EH (cell line): ENCODE results near the gene FRAS1.
"Not testable (repeated sequence)": the region's sequence is repeated elsewhere in the genome, so short reads cannot be mapped to it uniquely, and the experiment has no call there.

ENCODE experiments used
- DNase-seq: peaks from one replicate; pipeline ENCODE4 v3.0.0-alpha.2; 2015; ENCODE audit warnings: low read depth

The FRAS1 gene

GRCh38 chr4:78288327-78288726 lies 231.2 kb downstream of the FRAS1 start:
- DNase-seq = peak; percentile 64

- no peak for DNase-seq
Observed at GRCh38 chr4:78291277-78291676, 234.2 kb downstream of the FRAS1 start.

- DNase-seq = no peak
Observed at GRCh38 chr4:78292341-78292740, 235.2 kb downstream of the FRAS1 start.

- no peak for DNase-seq
Observed at GRCh38 chr4:78292856-78293255, 235.7 kb downstream of the FRAS1 start.

- peak; percentile 92 for DNase-seq
Observed at GRCh38 chr4:78293348-78293747, 236.2 kb downstream of the FRAS1 start.

- peak; percentile 99 for DNase-seq
Observed at GRCh38 chr4:78293821-78294301, 236.7 kb downstream of the FRAS1 start.

- DNase-seq = no peak
Observed at GRCh38 chr4:78296261-78296660, 239.1 kb downstream of the FRAS1 start.

GRCh38 chr4:78297116-78297800 lies 240.1 kb downstream of the FRAS1 start:
- peak; percentile 61 for DNase-seq

GRCh38 chr4:78298618-78299017 lies 241.5 kb downstream of the FRAS1 start:
- DNase-seq = peak; percentile 80

- DNase-seq = no peak
Observed at GRCh38 chr4:78299565-78299972, 242.4 kb downstream of the FRAS1 start.

GRCh38 chr4:78307263-78307662 lies 250.1 kb downstream of the FRAS1 start:
- not testable (repeated sequence) for DNase-seq

GRCh38 chr4:78308517-78308916 lies 251.4 kb downstream of the FRAS1 start:
- no peak for DNase-seq

GRCh38 chr4:78309352-78309751 lies 252.2 kb downstream of the FRAS1 start:
- DNase-seq = no peak

- DNase-seq = no peak
Observed at GRCh38 chr4:78310007-78310739, 253.1 kb downstream of the FRAS1 start.

- no peak for DNase-seq
Observed at GRCh38 chr4:78310740-78311115, 253.6 kb downstream of the FRAS1 start.

GRCh38 chr4:78311306-78311705 lies 254.2 kb downstream of the FRAS1 start:
- DNase-seq = no peak

GRCh38 chr4:78312989-78313753 lies 256.0 kb downstream of the FRAS1 start:
- no peak for DNase-seq

GRCh38 chr4:78313754-78314120 lies 256.6 kb downstream of the FRAS1 start:
- no peak for DNase-seq

- DNase-seq = peak; percentile 21
Observed at GRCh38 chr4:78318126-78318525, 261.0 kb downstream of the FRAS1 start.

- DNase-seq = peak; percentile 53
Observed at GRCh38 chr4:78320349-78320935, 263.3 kb downstream of the FRAS1 start.

GRCh38 chr4:78322032-78322431 lies 264.9 kb downstream of the FRAS1 start:
- DNase-seq = no peak

GRCh38 chr4:78323439-78323838 lies 266.3 kb downstream of the FRAS1 start:
- no peak for DNase-seq
